Activated gamma-delta T cell treated with Interleukin-2 at 50 U/mL for 16 hours (primary cell): ENCODE measurements around the gene C19orf81.

Experiments used
- DNase-seq: peaks from one replicate; pipeline ENCODE4 v3.0.0-alpha.2; 2020

The C19orf81 gene

GRCh38 chr19:50660088-50660366 is 10.8 kb downstream of the C19orf81 start:
- DNase-seq: no peak

GRCh38 chr19:50661023-50661422 is 11.8 kb downstream of the C19orf81 start:
- no peak for DNase-seq

- DNase-seq: no peak
Observed at GRCh38 chr19:50661766-50662650, 12.8 kb downstream of the C19orf81 start.

GRCh38 chr19:50662651-50663481 is 13.6 kb downstream of the C19orf81 start:
- no peak for DNase-seq

- no peak for DNase-seq
Observed at GRCh38 chr19:50663482-50663790, 14.2 kb downstream of the C19orf81 start.

GRCh38 chr19:50664204-50664603 is 15.0 kb downstream of the C19orf81 start:
- no peak for DNase-seq

- no peak for DNase-seq
Observed at GRCh38 chr19:50666346-50667176, 17.3 kb downstream of the C19orf81 start.

- DNase-seq: no peak
Observed at GRCh38 chr19:50667177-50667758, 18.0 kb downstream of the C19orf81 start.

GRCh38 chr19:50667759-50668231 is 18.6 kb downstream of the C19orf81 start:
- no peak for DNase-seq

GRCh38 chr19:50668416-50668815 is 19.2 kb downstream of the C19orf81 start:
- DNase-seq: no peak

- no peak for DNase-seq
Observed at GRCh38 chr19:50668879-50669278, 19.6 kb downstream of the C19orf81 start.

GRCh38 chr19:50669302-50670101 is 20.3 kb downstream of the C19orf81 start:
- peak; percentile 28 for DNase-seq

GRCh38 chr19:50670102-50670380 is 20.8 kb downstream of the C19orf81 start:
- DNase-seq: no peak

- no peak for DNase-seq
Observed at GRCh38 chr19:50673118-50673517, 23.9 kb downstream of the C19orf81 start.

GRCh38 chr19:50676625-50677197 is 27.5 kb downstream of the C19orf81 start:
- DNase-seq: no peak

- no peak for DNase-seq
Observed at GRCh38 chr19:50677636-50678035, 28.4 kb downstream of the C19orf81 start.

- no peak for DNase-seq
Observed at GRCh38 chr19:50678323-50678722, 29.1 kb downstream of the C19orf81 start.

GRCh38 chr19:50679177-50680125 is 30.2 kb downstream of the C19orf81 start:
- DNase-seq: peak; percentile 64

- DNase-seq: no peak
Observed at GRCh38 chr19:50686310-50687032, 37.2 kb downstream of the C19orf81 start.

- DNase-seq: no peak
Observed at GRCh38 chr19:50688766-50689165, 39.5 kb downstream of the C19orf81 start.
